SU-DHL-6 (cell line): ENCODE results near the gene IP6K3.

ENCODE experiments used
- H2AFZ ChIP-seq: fragments of 200-600 bp; sonication (generic); 2 replicates; pipeline ENCODE4 v1.6.1; 2014; ENCODE audit warnings: low read depth, mild to moderate bottlenecking, moderate library complexity, mixed read lengths, antibody characterized with exemption, low read length; ENCODE audit not compliant: severe bottlenecking
- H3F3A ChIP-seq: fragments of 200-600 bp; shearing (Covaris generic); 2 replicates; pipeline ENCODE4 v1.6.0; 2016; ENCODE audit warnings: antibody characterized with exemption, mild to moderate bottlenecking; ENCODE audit not compliant: insufficient read depth
- H3K27ac ChIP-seq: fragments of 200-600 bp; sonication (generic); 2 replicates; pipeline ENCODE4 v1.5.1; 2016; ENCODE audit warnings: low read depth, mild to moderate bottlenecking, low read length, moderate library complexity, mixed read lengths
- H3K27me3 ChIP-seq: fragments of 200-600 bp; sonication (generic), shearing (Covaris generic); 2 replicates; pipeline ENCODE4 v1.6.0; 2014; ENCODE audit warnings: mild to moderate bottlenecking, low read length
- H3K36me3 ChIP-seq: fragments of 200-600 bp; sonication (generic); 2 replicates; pipeline ENCODE4 v1.6.1; 2014; ENCODE audit warnings: mild to moderate bottlenecking, low read length, mixed read lengths
- H3K4me2 ChIP-seq: fragments of 300-600, 200-600 bp; shearing (Covaris generic), sonication (generic); 2 replicates; pipeline ENCODE4 v1.6.0; 2014; ENCODE audit warnings: low read length, low read depth, mild to moderate bottlenecking; ENCODE audit not compliant: poor library complexity, severe bottlenecking
- H3K4me3 ChIP-seq: fragments of 200-600 bp; sonication (generic); 2 replicates; pipeline ENCODE4 v1.5.1; 2014; ENCODE audit warnings: antibody characterized with exemption, low read length, mild to moderate bottlenecking, mixed read lengths; ENCODE audit not compliant: insufficient read depth, poor library complexity, severe bottlenecking
- H3K79me2 ChIP-seq: fragments of 200-600 bp; sonication (generic); 2 replicates; pipeline ENCODE4 v1.6.1; 2014; ENCODE audit warnings: mild to moderate bottlenecking, low read length, moderate library complexity; ENCODE audit not compliant: insufficient read depth
- H3K9ac ChIP-seq: fragments of 200-600 bp; sonication (generic); 2 replicates; pipeline ENCODE4 v1.7.0; 2014; ENCODE audit warnings: mild to moderate bottlenecking, low read length
- H3K9me2 ChIP-seq: fragments of 200-600 bp; sonication (generic); replicated peaks from 2 replicates; pipeline ENCODE4 v1.6.1; 2014; ENCODE audit warnings: low read length; ENCODE audit not compliant: insufficient read depth
- H3K9me3 ChIP-seq: fragments of 200-600 bp; sonication (generic); 2 replicates; pipeline ENCODE4 v1.6.1; 2014; ENCODE audit warnings: low read length, mixed read lengths; ENCODE audit not compliant: insufficient read depth
- H4K20me1 ChIP-seq: fragments of 200-600 bp; sonication (generic); 2 replicates; pipeline ENCODE4 v1.6.1; 2014; ENCODE audit warnings: low read depth, mild to moderate bottlenecking, antibody characterized with exemption, low read length, moderate library complexity, mixed read lengths
- CTCF ChIP-seq: fragments of 200-600 bp; sonication (generic); IDR thresholded peaks from one replicate; pipeline ENCODE4 v1.5.1; 2017; ENCODE audit warnings: antibody characterized with exemption, mild to moderate bottlenecking, low read length, moderate library complexity; ENCODE audit not compliant: insufficient read depth, poor library complexity, severe bottlenecking
- EZH2phosphoT487 ChIP-seq: fragments of 200-600 bp; sonication (generic), shearing (Covaris generic); conservative IDR thresholded peaks from 2 replicates; pipeline ENCODE4 v1.6.1; 2018; ENCODE audit warnings: mild to moderate bottlenecking, antibody characterized with exemption, low read length, moderate library complexity, mixed read lengths

IP6K3 gene

GRCh38 chr6:33783781-33784520, 37.2 kb upstream of the IP6K3 start:
- Histone ChIP-seq H4K20me1 (no peaks in the 10 kb centered on the region), H3K4me3 (no peak overlapping the region), H3K9ac (no peak overlapping the region), H3K79me2 (peaks cover 31% of the 10 kb centered on the region), H3K9me3 (no peaks in the 10 kb centered on the region), H3F3A (no peaks in the 10 kb centered on the region), H3K27me3 (no peaks in the 10 kb centered on the region), H3K27ac (no peak overlapping the region), H3K4me2 (no peak overlapping the region), H3K36me3 (no peaks in the 10 kb centered on the region; the same call in 1 of the 2 replicates), H2AFZ (no peak overlapping the region), H3K9me2 (no peaks in the 10 kb centered on the region)
- no peak for TF ChIP-seq EZH2phosphoT487
- no peak for TF ChIP-seq CTCF

DNA sequence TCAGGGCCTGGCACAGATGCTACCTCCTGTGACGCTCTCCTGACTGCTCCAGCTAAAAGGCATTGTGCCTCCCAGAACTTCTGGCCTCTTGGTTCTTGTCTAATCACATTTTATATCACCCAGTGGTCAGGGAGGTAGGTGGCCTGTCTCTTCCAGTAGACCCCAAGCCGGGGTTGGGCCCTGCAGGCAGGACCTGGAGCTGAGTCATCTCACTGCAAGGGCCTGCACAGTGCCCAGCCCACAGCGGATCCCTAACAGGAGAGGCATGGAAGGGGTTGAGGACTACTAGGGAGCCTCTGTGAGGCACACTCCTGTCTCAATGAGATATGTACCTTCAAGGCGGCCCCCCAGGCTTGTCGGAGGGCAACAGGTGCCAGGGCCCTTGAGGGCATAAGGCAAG, 35.9 kb upstream of the IP6K3 start:
- H4K20me1 ChIP-seq: no peaks in the 10 kb centered on the region
- H3K4me3 ChIP-seq: no peak overlapping the region
- no peaks in the 10 kb centered on the region for H3K9me2 ChIP-seq
- no peak overlapping the region for H3K4me2 ChIP-seq
- TF ChIP-seq EZH2phosphoT487 (no peak), CTCF (no peak)
- H2AFZ ChIP-seq: no peak overlapping the region
- H3K9me3 ChIP-seq: no peaks in the 10 kb centered on the region
- no peaks in the 10 kb centered on the region; the same call in 1 of the 2 replicates for H3K36me3 ChIP-seq
- H3K27me3 ChIP-seq: no peaks in the 10 kb centered on the region
- no peak overlapping the region for H3K27ac ChIP-seq
- H3K9ac ChIP-seq: no peak overlapping the region
- no peaks in the 10 kb centered on the region for H3F3A ChIP-seq
- peaks cover 26% of the 10 kb centered on the region for H3K79me2 ChIP-seq

GRCh38 chr6:33781131-33781975, 34.6 kb upstream of the IP6K3 start:
- Histone ChIP-seq H3K9ac (no peak overlapping the region), H3F3A (no peaks in the 10 kb centered on the region), H3K4me2 (no peak overlapping the region), H3K4me3 (no peak overlapping the region), H3K36me3 (no peaks in the 10 kb centered on the region; the same call in 1 of the 2 replicates), H3K27me3 (no peaks in the 10 kb centered on the region), H2AFZ (no peak overlapping the region), H3K9me3 (no peaks in the 10 kb centered on the region), H3K9me2 (no peaks in the 10 kb centered on the region), H3K79me2 (peaks cover 14% of the 10 kb centered on the region), H3K27ac (no peak overlapping the region), H4K20me1 (no peaks in the 10 kb centered on the region)
- TF ChIP-seq EZH2phosphoT487 (no peak), CTCF (no peak)
